H1 (cell line): ENCODE data around the gene INO80C. TPM values are rescaled to one million over a fixed set of nuclear protein-coding genes. Genes with fewer than 3 reads are reported as not detected.

Experiments used
- CTCF ChIA-PET: fragments of 300-600 bp; sonication (Branson Sonifier 250); formaldehyde crosslinking; loops from one replicate; lab custom pipeline; 2021; ENCODE audit not compliant: partially characterized antibody; lab: Charles Lee
- POLR2A ChIA-PET: fragments of 300-600 bp; sonication (Branson Sonifier 250); formaldehyde crosslinking; loops from one replicate; lab custom pipeline; 2021; ENCODE audit warnings: inconsistent platforms; ENCODE audit not compliant: partially characterized antibody; lab: Charles Lee
- DNase-seq, 2 experiments: peaks; one replicate each; pipeline versions ENCODE4 v3.0.0 to v3.0.0-alpha.2; 2010 to 2022; ENCODE audit warnings: low spot score in 2 of 2, low read depth in 1 of 2, mixed read lengths in 1 of 2
- FAIRE-seq: peaks from 2 replicates; lab custom pipeline; 2011; peaks lifted over from hg19 to GRCh38; lab: Jason Lieb, UNC
- H2AFZ ChIP-seq: 2 replicates; pipeline ENCODE4 v1.8.1; 2012; ENCODE audit warnings: low read length, inconsistent platforms
- H2AK5ac ChIP-seq: 2 replicates; pipeline ENCODE4 v1.6.1; 2013; ENCODE audit warnings: low read depth, low read length
- H2BK120ac ChIP-seq: replicated peaks from 2 replicates; pipeline ENCODE3; 2013; ENCODE audit warnings: low read depth, low read length, inconsistent platforms
- H2BK12ac ChIP-seq: 2 replicates; pipeline ENCODE4 v1.6.1; 2013; ENCODE audit warnings: low read depth, low read length
- H2BK15ac ChIP-seq: 2 replicates; pipeline ENCODE4 v1.6.1; 2013; ENCODE audit warnings: low read length
- H2BK20ac ChIP-seq: 2 replicates; pipeline ENCODE4 v1.6.1; 2013; ENCODE audit warnings: low read length
- H2BK5ac ChIP-seq: 2 replicates; pipeline ENCODE4 v1.6.1; 2013; ENCODE audit warnings: low read depth, low read length
- H3K14ac ChIP-seq: 2 replicates; pipeline ENCODE4 v1.6.1; 2013; ENCODE audit warnings: inconsistent platforms; ENCODE audit not compliant: insufficient read length
- H3K18ac ChIP-seq: 2 replicates; pipeline ENCODE4 v1.6.1; 2013; ENCODE audit warnings: low read length; ENCODE audit errors: extremely low read depth
- H3K23ac ChIP-seq: 2 replicates; pipeline ENCODE4 v1.6.1; 2013; ENCODE audit warnings: inconsistent platforms; ENCODE audit not compliant: insufficient read length
- H3K23me2 ChIP-seq: 2 replicates; pipeline ENCODE4 v1.6.1; 2013; ENCODE audit warnings: low read depth, low read length
- H3K27ac ChIP-seq: 2 replicates; pipeline ENCODE4 v1.6.1; 2011; ENCODE audit warnings: low read depth, low read length, inconsistent platforms
- H3K27me3 ChIP-seq, 4 experiments: replicated peaks in 1 of 4; 1 replicate in 1 of 4; 2 replicates in 3 of 4; pipeline versions ENCODE4 v1.6.1 to v1.8.1; 2011 to 2013; ENCODE audit warnings: low read length in 3 of 4, mild to moderate bottlenecking in 3 of 4, inconsistent platforms in 2 of 4, mixed read lengths in 2 of 4, moderate library complexity in 1 of 4; ENCODE audit not compliant: control insufficient read depth in 3 of 4, insufficient read depth in 3 of 4; ENCODE audit errors: extremely low read depth in 1 of 4
- H3K36me3 ChIP-seq, 4 experiments: 2 replicates each; pipeline versions ENCODE4 v1.6.1 to v1.8.1; 2011 to 2013; ENCODE audit warnings: mild to moderate bottlenecking in 4 of 4, low read length in 3 of 4, moderate library complexity in 2 of 4, control low read depth in 1 of 4, inconsistent platforms in 1 of 4; ENCODE audit not compliant: insufficient read depth in 4 of 4, control insufficient read depth in 2 of 4
- H3K4ac ChIP-seq: replicated peaks from 2 replicates; pipeline ENCODE3; 2013; ENCODE audit warnings: low read length, low read depth, mixed read lengths, inconsistent platforms; ENCODE audit not compliant: insufficient read length
- H3K4me1 ChIP-seq, 4 experiments: replicated peaks in 1 of 4; 1 replicate in 1 of 4; 2 replicates in 3 of 4; pipeline versions ENCODE4 v1.6.1 to v1.8.1; 2011 to 2013; ENCODE audit warnings: low read length in 3 of 4, inconsistent platforms in 2 of 4, mixed read lengths in 1 of 4; ENCODE audit not compliant: insufficient read depth in 4 of 4, control insufficient read depth in 3 of 4
- H3K4me2 ChIP-seq, 2 experiments: 2 replicates each; pipeline versions ENCODE4 v1.6.1 to v1.8.1; 2011 to 2013; ENCODE audit warnings: low read depth in 2 of 2, low read length in 2 of 2, control low read depth in 1 of 2, inconsistent platforms in 1 of 2, mild to moderate bottlenecking in 1 of 2; ENCODE audit not compliant: insufficient read depth in 1 of 2
- H3K4me3 ChIP-seq, 4 experiments: fragments of 200-600, 300-600 bp in 1 of 4; sonication (generic), shearing (Covaris generic), sonication (Bioruptor Twin) in 1 of 4; 2 replicates each; pipeline versions ENCODE4 v1.5.1 to v1.8.1; 2011 to 2016; ENCODE audit warnings: low read length in 4 of 4, low read depth in 3 of 4, control low read depth in 2 of 4, inconsistent platforms in 2 of 4, mild to moderate bottlenecking in 2 of 4, mixed read lengths in 1 of 4, moderate library complexity in 1 of 4; ENCODE audit not compliant: insufficient read depth in 2 of 4; ENCODE audit errors: extremely low read depth in 1 of 4
- H3K56ac ChIP-seq: replicated peaks from 2 replicates; pipeline ENCODE3; 2013; ENCODE audit warnings: low read depth, mild to moderate bottlenecking, mixed read lengths, low read length, inconsistent platforms; ENCODE audit not compliant: insufficient read length
- H3K79me1 ChIP-seq: 2 replicates; pipeline ENCODE4 v1.6.1; 2013; ENCODE audit warnings: low read depth, low read length, control low read depth
- H3K79me2 ChIP-seq, 2 experiments: 2 replicates each; pipeline versions ENCODE4 v1.6.1 to v1.8.1; 2012 to 2013; ENCODE audit warnings: low read length in 2 of 2, mild to moderate bottlenecking in 2 of 2, inconsistent platforms in 1 of 2; ENCODE audit not compliant: insufficient read depth in 2 of 2, control insufficient read depth in 1 of 2
- H3K9ac ChIP-seq, 4 experiments: replicated peaks in 1 of 4; 1 replicate in 1 of 4; 2 replicates in 3 of 4; pipeline versions ENCODE4 v1.6.1 to v1.8.1; 2011 to 2013; ENCODE audit warnings: low read depth in 3 of 4, low read length in 3 of 4, control low read depth in 2 of 4, mild to moderate bottlenecking in 2 of 4, moderate library complexity in 2 of 4, inconsistent platforms in 1 of 4; ENCODE audit errors: extremely low read depth in 1 of 4
- H3K9me3 ChIP-seq, 2 experiments: 2 replicates each; pipeline versions ENCODE4 v1.6.1 to v1.8.1; 2012 to 2013; ENCODE audit warnings: mild to moderate bottlenecking in 2 of 2, moderate library complexity in 2 of 2, control low read depth in 1 of 2, inconsistent platforms in 1 of 2, low read depth in 1 of 2, low read length in 1 of 2, mixed read lengths in 1 of 2; ENCODE audit not compliant: insufficient read depth in 2 of 2
- H4K20me1 ChIP-seq, 2 experiments: replicated peaks in 1 of 2; 2 replicates each; pipeline versions ENCODE3 to v1.8.1; 2011 to 2013; ENCODE audit warnings: inconsistent platforms in 2 of 2, low read length in 2 of 2, mild to moderate bottlenecking in 1 of 2; ENCODE audit not compliant: insufficient read depth in 2 of 2, control insufficient read depth in 1 of 2
- H4K5ac ChIP-seq: 2 replicates; pipeline ENCODE4 v1.6.1; 2013; ENCODE audit warnings: low read length, low read depth, mixed read lengths, inconsistent platforms; ENCODE audit not compliant: insufficient read length
- H4K8ac ChIP-seq: 2 replicates; pipeline ENCODE4 v1.8.0; 2013; ENCODE audit warnings: mild to moderate bottlenecking, moderate library complexity, low read length, inconsistent platforms; ENCODE audit not compliant: insufficient read depth; ENCODE audit errors: extremely low read depth
- H4K91ac ChIP-seq: replicated peaks from 2 replicates; pipeline ENCODE3; 2013; ENCODE audit warnings: low read length, mixed read lengths, inconsistent platforms; ENCODE audit not compliant: insufficient read length
- CREB1 ChIP-seq: IDR thresholded peaks from 2 replicates; pipeline ENCODE4 v1.6.1; 2012; ENCODE audit warnings: inconsistent platforms
- JUN ChIP-seq: IDR thresholded peaks from 2 replicates; pipeline ENCODE4 v1.6.1; 2011; ENCODE audit warnings: low read depth, mild to moderate bottlenecking, improper control_type of control experiment, low read length
- SIN3A ChIP-seq, 2 experiments: IDR thresholded peaks in 1 of 2; conservative IDR thresholded peaks in 1 of 2; 2 replicates each; pipeline ENCODE4 v1.6.1; 2011 to 2012; ENCODE audit warnings: low read length in 2 of 2, improper control_type of control experiment in 1 of 2, low read depth in 1 of 2, mild to moderate bottlenecking in 1 of 2
- SIRT6 ChIP-seq: IDR thresholded peaks from one replicate; pipeline ENCODE4 v1.7.1; 2012; ENCODE audit warnings: low read length, inconsistent platforms
- SP2 ChIP-seq: IDR thresholded peaks from 2 replicates; pipeline ENCODE4 v1.6.1; 2012; ENCODE audit warnings: mild to moderate bottlenecking, low read length, inconsistent platforms
- YY1 ChIP-seq: IDR thresholded peaks from 2 replicates; pipeline ENCODE4 v1.6.1; 2011; ENCODE audit warnings: low read depth, mild to moderate bottlenecking, low read length
- WGBS, 2 experiments: shearing (Covaris generic) in 1 of 2; methylation state at CpG; one replicate each; pipeline versions ENCODE4 v1.1.6 to v1.1.7; 2013 to 2015; ENCODE audit warnings: low lambda C conversion rate in 2 of 2, mixed read lengths in 2 of 2, inconsistent platforms in 1 of 2, low coverage in 1 of 2, missing lambda C conversion rate in 1 of 2; ENCODE audit not compliant: insufficient replicate concordance in 2 of 2, insufficient coverage in 1 of 2, insufficient read length in 1 of 2; ENCODE audit errors: extremely low coverage in 1 of 2, missing lambda C conversion rate in 1 of 2; 5-methylcytosine and 5-hydroxymethylcytosine counted together
- polyA plus RNA-seq, 7 experiments: library from polyadenylated mRNA; depleted of rRNA in 3 of 7; stranded (reverse) in 5 of 7; unstranded in 2 of 7; fragments of >200 nt in 5 of 7; fragments of 200-250 nt in 2 of 7; gene quantifications; 1 replicate in 5 of 7; 2 replicates in 1 of 7; 4 replicates in 1 of 7; pipeline versions ENCODE4 v1.2.1 to v1.2.3, GENCODE V29; 2011 to 2013; ENCODE audit warnings: missing spikeins in 2 of 7, mixed read lengths in 2 of 7
- total RNA-seq: library from RNA; stranded (reverse); fragmentation: NEBNext Ultra II Directional; extraction: Animal tissue kit (Norgen Biotek cat#: 25700); gene quantifications from 2 replicates; pipeline ENCODE4 v1.2.1, GENCODE V29; 2021

INO80C gene
- total and polyA plus RNA-seq, 2 of the 8 experiments (the other 6 are each of a cell fraction or from before 2014, with no cell fraction given) = 30.1 to 48.9 TPM

DNA sequence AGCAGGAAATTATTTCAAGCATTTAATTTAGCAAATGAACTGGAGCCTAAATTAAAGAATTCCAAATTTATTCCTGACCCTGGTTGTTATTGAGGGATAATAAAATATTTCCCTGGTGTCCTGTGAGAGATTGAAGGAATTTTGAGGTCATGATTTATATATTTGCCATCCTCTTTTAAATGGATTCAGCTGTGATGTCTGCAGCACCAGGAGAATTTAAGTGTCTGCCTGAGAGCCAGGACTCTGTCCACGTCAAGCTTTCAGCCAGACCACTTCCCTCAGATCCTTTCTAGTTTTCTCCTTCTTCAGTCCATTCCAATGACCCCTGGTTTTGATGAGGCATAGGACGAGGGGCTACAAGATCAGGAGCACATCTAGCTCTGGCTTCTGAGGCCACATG is 59.9 kb downstream of the INO80C start:
- WGBS, 2 experiments = 88% methylated on average over 2 of the region's 2 CpGs; no CpG with 5 or more reads in 1 of the 2 experiments
- H3K14ac ChIP-seq = no peak overlapping the region
- H2BK120ac ChIP-seq = no peak overlapping the region
- H3K9ac ChIP-seq = no peak overlapping the region
- no peak overlapping the region for H4K8ac ChIP-seq
- no peaks in the 10 kb centered on the region for H3K79me2 ChIP-seq
- no peak overlapping the region for H2AFZ ChIP-seq
- H3K4me1 ChIP-seq = peaks cover 0 to 6% (median 0%) of the 10 kb centered on the region in 4 experiments; a peak in 1 of 7 replicates
- DNase-seq (no peak), FAIRE-seq (no peak)
- no peak overlapping the region for H2BK5ac ChIP-seq
- no peak overlapping the region for H2AK5ac ChIP-seq
- ChIA-PET CTCF (interaction anchor here (0.5 to 2.1 kb wide), 6 partner anchors 8 to 139 kb away, joined by 3 to 5 read pairs (median 3); no protein-coding TSS in a partner anchor), POLR2A (no interaction called here)
- no peaks in the 10 kb centered on the region for H4K20me1 ChIP-seq
- H4K91ac ChIP-seq = no peak overlapping the region
- no peak overlapping the region for H3K4ac ChIP-seq
- H3K4me2 ChIP-seq = no peak overlapping the region
- no peaks in the 10 kb centered on the region for H3K27me3 ChIP-seq
- no peak overlapping the region for H3K27ac ChIP-seq
- no peaks in the 10 kb centered on the region for H3K36me3 ChIP-seq
- H3K23ac ChIP-seq = no peak overlapping the region
- no peaks in the 10 kb centered on the region for H3K9me3 ChIP-seq
- H2BK20ac ChIP-seq = no peak overlapping the region
- no peak overlapping the region for H2BK12ac ChIP-seq
- no peak overlapping the region for H3K56ac ChIP-seq
- H3K23me2 ChIP-seq = no peaks in the 10 kb centered on the region
- no peak overlapping the region for H4K5ac ChIP-seq
- no peak overlapping the region for H2BK15ac ChIP-seq
- H3K18ac ChIP-seq = no peak overlapping the region
- H3K79me1 ChIP-seq = no peaks in the 10 kb centered on the region
- H3K4me3 ChIP-seq = no peak overlapping the region
- TF ChIP-seq SP2 (no peak), CREB1 (no peak), YY1 (no peak), SIRT6 (no peak), JUN (no peak), SIN3A (conservative IDR thresholded peaks at IDR 0.05 in 1 of 2, IDR thresholded peaks at IDR 0.05 in 1 of 2; ENCODE audit: low read depth in 1 of 2, low read length in 2 of 2) (no peak)
